Measurements from ENCODE around the gene FOXK1.
A peak's percentile ranks its signal among the peaks of the same experiment; 100 is the strongest.
"Not testable (repeated sequence)": the region's sequence is repeated elsewhere in the genome, so short reads cannot be mapped to it uniquely, and the experiment has no call there.

The FOXK1 gene

DNA sequence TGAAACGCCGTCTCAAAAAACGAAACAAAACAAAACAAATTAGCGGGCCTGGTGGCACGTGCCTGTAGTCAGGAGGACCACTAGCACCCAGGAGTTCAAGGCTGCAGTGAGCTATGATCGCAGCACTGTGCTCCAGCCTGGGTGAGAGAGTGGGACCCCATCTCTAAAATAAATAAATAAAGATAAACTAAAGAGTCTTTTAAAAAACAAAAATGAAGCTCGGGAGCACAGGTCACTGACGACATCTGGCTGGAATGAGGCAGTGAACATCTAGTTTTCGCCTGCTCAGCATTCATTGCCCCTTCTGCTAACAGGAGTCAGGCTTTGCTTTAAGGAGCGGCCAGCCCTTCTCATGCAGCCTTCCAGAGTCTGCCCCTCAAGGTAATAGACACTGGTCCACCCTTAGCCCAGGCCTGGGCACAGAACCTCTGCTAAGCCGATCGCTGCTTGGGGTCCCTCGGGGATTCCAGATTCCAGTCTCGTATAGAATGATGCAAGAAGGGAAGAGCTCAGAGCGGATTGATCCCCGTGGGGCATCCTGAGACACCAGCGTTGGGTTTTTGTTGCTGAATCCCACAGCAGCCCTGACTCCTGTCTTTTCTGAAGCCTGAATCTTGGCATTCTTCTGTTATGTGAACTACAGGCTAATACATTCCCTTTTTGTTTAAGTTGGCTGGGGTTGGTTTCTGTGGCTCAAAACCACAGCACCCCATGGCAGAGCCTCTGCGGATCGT lies 14.2 kb upstream of the FOXK1 start:
- no peak for DNase-seq

DNA sequence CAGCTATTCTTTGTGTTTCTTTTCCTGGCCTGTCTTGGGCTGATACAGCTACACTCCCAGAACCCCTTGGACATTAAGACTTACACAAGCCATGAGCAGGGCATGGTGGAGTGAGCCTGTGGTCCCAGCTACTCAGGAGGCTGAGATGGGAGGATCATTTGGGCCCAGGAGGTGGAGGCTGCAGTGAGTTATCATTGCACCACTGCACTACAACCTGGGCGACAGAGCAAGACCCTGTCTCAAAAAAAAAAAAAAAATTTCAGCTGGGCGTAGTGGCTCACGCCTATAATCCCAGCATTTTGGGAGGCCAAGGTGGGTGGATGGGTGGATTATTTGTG lies 13.6 kb upstream of the FOXK1 start:
- no peak for DNase-seq

DNA sequence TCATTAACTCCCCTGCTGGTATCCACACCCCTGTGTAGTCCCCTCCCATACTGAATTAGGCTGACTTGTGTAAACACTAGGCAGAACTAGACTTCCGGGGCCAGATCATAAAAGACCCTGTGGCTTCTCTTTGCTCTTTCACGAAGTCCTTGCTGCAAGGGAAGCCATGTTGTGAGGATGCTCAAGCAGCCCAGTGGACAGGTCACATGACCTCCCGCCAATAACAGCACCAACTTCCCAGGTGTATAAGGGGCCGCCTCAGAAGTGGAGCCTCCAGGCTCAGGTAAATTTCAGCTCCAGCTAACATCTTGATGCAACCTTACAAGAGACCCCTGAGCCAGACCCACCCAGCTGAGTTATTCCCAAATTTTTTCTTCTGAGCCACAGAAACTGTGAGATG lies 11.3 kb upstream of the FOXK1 start:
- DNase-seq, result no peak

DNA sequence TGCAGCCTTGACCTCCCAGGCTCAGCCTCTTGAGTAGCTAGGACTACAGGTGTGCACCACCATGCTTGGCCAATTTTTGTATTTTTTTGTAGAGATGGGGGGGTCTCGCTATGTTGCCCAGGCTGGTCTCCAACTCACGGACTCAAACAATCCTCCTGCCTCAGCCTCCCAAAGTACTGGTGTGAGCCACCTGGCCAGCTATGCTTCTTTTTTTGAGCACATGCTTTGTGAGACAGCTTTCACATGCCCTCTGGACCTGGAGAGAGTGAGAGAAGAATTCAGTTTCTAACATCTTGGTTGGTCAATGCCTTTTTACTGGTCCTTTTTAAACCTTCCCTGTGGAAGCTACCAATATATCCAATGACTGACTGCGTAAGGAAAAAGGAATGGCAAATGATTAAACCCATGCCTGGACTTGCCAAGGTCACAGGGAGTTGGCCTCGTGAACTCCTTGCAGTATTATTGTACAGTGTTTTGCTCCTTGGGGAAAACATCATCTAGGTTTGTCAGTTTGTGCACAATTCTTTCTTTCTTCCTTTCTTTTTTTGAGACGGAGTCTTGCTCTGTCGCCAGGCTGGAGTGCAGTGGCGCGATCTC lies 6.2 kb upstream of the FOXK1 start:
- no peak for DNase-seq

GRCh38 chr7:4677518-4677917 lies 4.6 kb upstream of the FOXK1 start:
- not testable (repeated sequence) for DNase-seq

GRCh38 chr7:4681218-4681851 lies 760 bp upstream of the FOXK1 start:
- no peak for DNase-seq

DNA sequence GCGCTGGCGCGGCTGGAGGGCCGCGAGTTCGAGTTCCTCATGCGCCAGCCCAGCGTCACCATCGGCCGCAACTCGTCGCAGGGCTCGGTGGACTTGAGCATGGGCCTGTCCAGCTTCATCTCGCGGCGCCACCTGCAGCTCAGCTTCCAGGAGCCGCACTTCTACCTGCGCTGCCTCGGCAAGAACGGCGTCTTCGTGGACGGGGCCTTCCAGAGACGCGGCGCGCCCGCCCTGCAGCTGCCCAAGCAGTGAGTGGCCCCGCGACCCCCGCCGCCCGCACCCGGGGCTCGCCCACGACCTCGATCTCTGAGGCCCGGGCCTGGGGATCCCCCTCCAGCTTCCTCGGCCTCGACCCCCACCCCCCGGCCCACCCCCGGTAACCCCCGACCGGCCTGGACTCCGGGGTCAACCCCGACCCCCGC lies 537 bp downstream of the FOXK1 start:
- no peak for DNase-seq

DNA sequence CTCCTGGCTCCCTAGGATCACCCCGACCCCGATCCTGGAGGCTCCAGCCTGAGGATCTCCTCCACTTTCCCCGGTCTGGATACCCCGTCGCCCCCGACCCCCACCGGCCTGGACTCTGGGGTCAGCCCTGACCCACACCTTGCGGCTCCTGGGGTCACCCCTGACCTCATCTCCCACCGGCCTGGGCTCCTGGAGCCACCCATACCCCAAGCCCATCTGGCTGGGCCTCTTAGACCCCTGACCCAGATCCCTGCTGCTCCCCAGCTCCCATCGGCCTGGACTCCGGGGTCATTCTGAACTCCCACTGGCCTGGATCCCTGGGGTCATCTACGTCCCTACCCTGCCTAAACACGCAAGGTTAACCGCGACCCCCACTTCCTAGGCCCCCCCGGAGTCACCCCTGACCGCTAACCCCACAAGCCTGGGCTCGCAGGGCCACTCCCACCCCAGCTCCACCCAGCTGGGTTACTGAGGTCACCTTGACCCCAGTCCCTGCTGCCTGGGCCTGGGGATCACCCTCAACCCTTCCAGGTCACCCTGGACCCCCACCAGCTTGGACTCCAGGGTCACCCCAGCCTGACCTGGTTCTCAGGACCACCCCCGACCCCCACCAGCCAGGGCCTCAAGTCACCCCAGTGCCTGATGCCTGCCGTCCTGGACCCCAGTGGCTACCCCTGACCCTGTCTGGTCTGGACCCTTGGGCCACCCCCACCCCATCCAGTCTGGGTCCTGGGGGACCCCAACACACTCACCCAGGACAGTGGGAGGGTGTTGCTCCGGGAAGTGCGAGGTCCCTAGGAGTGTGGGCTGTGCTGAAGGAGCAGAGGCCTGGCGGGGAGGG lies 1.2 kb downstream of the FOXK1 start:
- no peak for DNase-seq

- no peak for DNase-seq
Observed at GRCh38 chr7:4683884-4684565, 1.9 kb downstream of the FOXK1 start.

DNA sequence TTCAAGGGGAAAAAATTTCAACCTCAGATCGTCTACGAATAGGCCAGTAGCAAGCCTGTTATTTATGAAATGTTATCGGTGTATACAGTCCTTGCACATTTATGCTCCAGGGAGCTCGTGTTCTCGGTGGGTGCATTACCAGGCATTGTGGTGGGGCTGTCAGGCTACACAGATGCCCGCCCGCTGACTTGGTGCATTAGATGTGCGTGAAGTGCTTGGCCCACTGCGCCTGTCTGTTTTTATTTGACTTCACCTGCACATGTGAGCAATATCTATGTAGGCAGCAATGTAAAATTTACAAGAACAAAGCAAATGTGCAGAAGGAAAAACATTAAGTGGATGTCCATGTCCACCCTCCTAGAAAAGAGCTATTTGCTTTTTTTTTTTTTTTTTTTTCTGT lies 2.8 kb downstream of the FOXK1 start:
- DNase-seq, result no peak

DNA sequence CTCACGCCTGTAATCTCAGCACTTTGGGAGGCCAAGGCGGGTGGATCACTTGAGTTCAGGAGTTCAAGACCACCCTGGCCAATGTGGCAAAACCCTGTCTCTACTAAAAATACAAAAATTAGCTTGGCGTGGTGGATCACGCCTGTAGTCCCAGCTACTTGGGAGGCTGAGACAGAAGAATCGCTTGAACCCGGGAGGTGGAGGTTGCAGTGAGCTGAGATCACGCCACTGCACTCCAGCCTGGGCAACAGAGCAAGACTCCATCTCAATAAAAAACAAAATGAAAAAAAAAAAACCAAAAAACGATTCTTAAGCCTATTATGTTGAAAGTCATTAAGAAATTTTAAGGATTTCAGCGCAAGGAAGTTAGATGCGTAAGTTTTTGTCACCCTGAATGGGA lies 3.6 kb downstream of the FOXK1 start:
- not testable (repeated sequence) for DNase-seq

DNA sequence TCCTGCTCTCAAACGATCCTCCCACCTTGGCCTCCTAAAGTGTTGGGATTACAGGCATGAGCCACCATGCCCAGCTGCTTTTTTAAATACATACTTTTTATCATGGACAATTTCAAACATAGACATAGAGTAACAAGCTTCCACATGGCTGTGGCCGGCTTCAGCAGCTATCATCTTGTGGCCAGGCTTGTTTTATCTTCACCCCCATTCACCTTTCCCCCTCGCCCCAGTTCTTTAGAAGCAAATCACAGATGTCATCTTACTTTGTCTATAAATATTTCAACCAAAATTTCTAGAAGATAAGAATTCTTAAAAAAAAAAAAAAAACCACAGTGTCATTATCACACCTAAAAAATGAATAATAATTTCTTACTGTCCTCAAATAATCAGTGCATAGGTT lies 5.9 kb downstream of the FOXK1 start:
- DNase-seq, result no peak

DNA sequence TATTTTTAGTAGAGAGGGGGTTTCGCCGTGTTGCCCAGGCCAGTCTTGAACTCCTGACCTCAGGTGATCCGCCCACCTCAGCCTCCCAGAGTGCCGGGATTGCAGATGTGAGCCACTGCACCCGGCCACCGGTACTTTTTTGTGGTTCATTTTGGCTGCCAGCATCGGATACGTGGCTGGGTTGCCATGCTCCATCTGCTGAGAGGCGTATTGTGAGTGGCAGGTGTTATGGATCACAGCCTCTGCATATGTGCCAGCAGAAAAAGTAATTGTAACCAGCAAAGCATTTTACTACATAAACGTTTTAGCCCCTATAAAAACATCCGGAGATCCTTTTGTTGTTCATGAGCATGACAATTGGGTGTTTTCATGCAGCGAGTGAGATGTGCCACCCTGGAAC lies 7.1 kb downstream of the FOXK1 start:
- DNase-seq, result peak; percentile 32

- DNase-seq, result no peak
Observed at GRCh38 chr7:4689668-4690067, 7.6 kb downstream of the FOXK1 start.

DNA sequence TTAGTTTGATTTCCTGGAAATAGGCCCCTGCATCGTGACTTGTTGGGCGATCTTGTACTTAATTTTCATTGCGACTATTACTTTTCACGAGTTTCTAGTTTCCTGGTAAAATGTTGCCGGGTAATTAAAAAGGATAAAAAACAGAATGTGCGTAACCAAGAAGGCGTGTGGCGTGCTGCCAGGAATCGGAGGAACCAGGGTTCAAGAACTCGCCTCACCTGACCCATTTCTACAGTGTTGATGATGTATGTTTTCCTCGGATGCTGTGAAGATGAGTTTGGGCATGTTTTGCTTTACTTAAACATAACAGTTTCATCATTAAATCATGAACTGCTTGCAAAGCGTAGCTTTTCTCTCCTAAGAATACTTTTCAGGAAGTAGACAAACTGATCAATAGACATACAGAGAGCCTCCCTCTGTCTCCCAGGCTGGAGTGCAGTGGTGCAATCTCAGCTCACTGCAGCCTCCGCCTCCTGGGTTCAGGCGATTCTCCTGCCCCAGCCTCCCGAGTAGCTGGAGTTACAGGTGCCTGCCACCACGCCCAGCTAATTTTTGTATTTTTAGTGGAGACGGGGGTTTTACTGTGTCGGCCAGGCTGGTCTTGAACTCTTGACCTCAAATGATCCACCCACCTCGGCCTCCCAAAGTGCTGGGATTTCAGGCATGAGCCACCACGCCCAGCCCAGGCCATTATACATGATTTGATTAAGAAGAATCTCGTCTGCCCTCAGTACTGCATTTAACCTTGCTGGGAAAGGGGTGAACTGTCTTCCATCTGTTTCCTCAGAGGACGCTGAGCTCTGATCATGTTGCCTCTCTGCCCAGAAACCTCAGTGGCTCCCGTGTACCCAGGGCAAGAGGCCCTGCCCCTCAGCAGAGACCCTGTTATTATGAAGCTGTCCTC lies 9.1 kb downstream of the FOXK1 start:
- no peak for DNase-seq

GRCh38 chr7:4692055-4692454 lies 10.0 kb downstream of the FOXK1 start:
- no peak for DNase-seq

GRCh38 chr7:4692622-4693021 lies 10.5 kb downstream of the FOXK1 start:
- not testable (repeated sequence) for DNase-seq

DNA sequence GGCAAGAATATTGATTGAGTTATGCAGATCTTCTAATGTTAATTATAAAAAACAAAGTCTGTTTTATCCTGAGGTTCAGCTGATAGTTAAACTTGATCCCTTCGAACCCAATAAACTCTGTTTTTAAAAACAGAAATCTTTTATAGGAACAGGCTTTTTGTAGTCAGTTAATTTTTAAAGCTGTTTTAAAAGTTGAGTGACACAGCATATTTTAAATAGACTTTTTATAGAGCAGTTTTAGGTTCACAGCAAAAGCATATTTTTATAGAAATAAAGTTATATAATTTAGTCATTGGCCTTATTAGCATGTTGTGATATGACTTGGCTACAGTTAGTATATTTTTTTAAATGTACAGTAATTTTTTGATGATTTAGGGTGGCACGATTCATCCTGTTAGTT lies 11.1 kb downstream of the FOXK1 start:
- no peak for DNase-seq

GRCh38 chr7:4693749-4694148 lies 11.7 kb downstream of the FOXK1 start:
- no peak for DNase-seq

DNA sequence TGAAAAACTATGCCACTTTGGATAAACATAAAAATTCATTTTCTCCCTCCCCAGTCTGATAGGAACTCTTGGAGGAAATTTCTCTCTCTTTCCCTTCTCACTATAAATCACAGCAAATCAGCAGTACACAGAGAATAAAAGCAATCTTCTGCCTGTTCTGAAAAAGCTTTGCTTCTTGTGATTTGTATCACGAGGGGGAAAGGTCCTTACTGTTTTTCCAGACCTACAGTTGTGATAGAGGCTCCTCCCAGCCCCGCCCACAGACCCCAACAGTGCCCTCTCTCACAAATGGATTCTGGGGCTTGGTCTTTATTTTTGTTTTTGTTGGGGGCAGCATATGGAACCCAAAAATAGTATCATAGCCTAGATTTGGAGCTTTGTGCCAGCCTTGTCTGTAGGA lies 12.2 kb downstream of the FOXK1 start:
- DNase-seq, result no peak

- DNase-seq, result no peak
Observed at GRCh38 chr7:4698707-4699275, 16.7 kb downstream of the FOXK1 start.

GRCh38 chr7:4699841-4700240 lies 17.7 kb downstream of the FOXK1 start:
- peak; percentile 63 for DNase-seq
